Motor neuron (in vitro differentiated cells): ENCODE data around the gene PRICKLE1. TPM values are rescaled to one million over a fixed set of nuclear protein-coding genes. Genes with fewer than 3 reads are reported as not detected.
A peak's percentile ranks its signal among the peaks of the same experiment; 100 is the strongest.

Source experiments
- ATAC-seq, 8 experiments: fragments of 200-7000 bp; cut with Tn5 transposase; replicated peaks in 6 of 8; 2 replicates each; pipeline ENCODE4 v1.8.0; 2021; ENCODE audit warnings: mild to moderate bottlenecking in 8 of 8, moderate library complexity in 8 of 8
- H3K27ac ChIP-seq, 2 donors: fragments of 250-450 bp; sonication (Bioruptor Pico); 2 replicates each; pipeline ENCODE4 v1.9.0; 2021; ENCODE audit warnings: antibody characterized with exemption in 2 of 2, mild to moderate bottlenecking in 2 of 2, moderate library complexity in 1 of 2
- H3K4me1 ChIP-seq, 2 donors: fragments of 250-450 bp; sonication (Bioruptor Pico); replicated peaks in 1 of 2; 2 replicates each; pipeline ENCODE4 v1.6.1; 2021; ENCODE audit warnings: antibody characterized with exemption in 2 of 2, mild to moderate bottlenecking in 2 of 2, moderate library complexity in 1 of 2
- H3K4me3 ChIP-seq, 5 donors: fragments of 250-450 bp; sonication (Bioruptor Pico); 2 replicates each; pipeline ENCODE4 v1.9.0; 2021; ENCODE audit warnings: antibody characterized with exemption in 5 of 5, mild to moderate bottlenecking in 5 of 5, moderate library complexity in 4 of 5
- WGBS, 10 experiments: fragments of 450-650 bp; shearing (Covaris generic); methylation state at CpG; one replicate each; pipeline ENCODE4 v1.0.0; 2022; 5-methylcytosine and 5-hydroxymethylcytosine counted together
- in situ Hi-C, 9 experiments: fragments of 400-800 bp; cut with MboI; loops; one replicate each; pipeline ENCODE4 v1.15.0; 2021; ENCODE audit warnings: low sequenced_read_pairs in 9 of 9, low pct_unique_long_range_greater_than_20kb in 2 of 9; ENCODE audit not compliant: unreplicated experiment in 9 of 9
- total RNA-seq, 8 experiments: library from RNA; unstranded; fragments of 300-600 nt; gene quantifications; 2 replicates each; pipeline versions ENCODE4 v1.2.3 to v1.2.4, GENCODE V29; 2022

Gene PRICKLE1
- total RNA-seq, 8 experiments from 2014 or later, result 3.7 to 105 (median 17.2) TPM

GRCh38 chr12:42539696-42540095 lies 49.9 kb downstream of the PRICKLE1 start:
- WGBS, 10 experiments, result 0 to 100% (median 83%) methylated on average over 1 of the region's 1 CpG; no CpG with 5 or more reads in 1 of the 10 experiments
- in situ Hi-C loops, result no loop called here
- no peak for ATAC-seq
- Histone ChIP-seq H3K27ac (no peak overlapping the region), H3K4me3 (no peak overlapping the region), H3K4me1 (no peaks in the 10 kb centered on the region)

GRCh38 chr12:42538203-42538602 lies 51.3 kb downstream of the PRICKLE1 start:
- no peak overlapping the region for H3K27ac ChIP-seq
- in situ Hi-C loops, result no loop called here
- no peak for ATAC-seq
- WGBS, 10 experiments, result 0 to 86% (median 60%) methylated on average over 1 to 3 of the region's 3 CpGs; no CpG with 5 or more reads in 3 of the 10 experiments
- no peaks in the 10 kb centered on the region for H3K4me1 ChIP-seq
- H3K4me3 ChIP-seq, result no peak overlapping the region

GRCh38 chr12:42534184-42534838 lies 55.2 kb downstream of the PRICKLE1 start:
- WGBS, 10 experiments, result 72 to 100% (median 91%) methylated on average over 1 to 4 of the region's 4 CpGs; no CpG with 5 or more reads in 1 of the 10 experiments
- Histone ChIP-seq H3K27ac (no peak overlapping the region), H3K4me3 (no peak overlapping the region), H3K4me1 (no peaks in the 10 kb centered on the region)
- in situ Hi-C loops, result no loop called here
- no peak for ATAC-seq

GRCh38 chr12:42530284-42530683 lies 59.3 kb downstream of the PRICKLE1 start:
- no peak overlapping the region for H3K4me3 ChIP-seq
- in situ Hi-C loops, result no loop called here
- WGBS, 10 experiments, result 63 to 100% (median 100%) methylated on average over 1 to 2 of the region's 2 CpGs; no CpG with 5 or more reads in 1 of the 10 experiments
- no peak for ATAC-seq
- H3K27ac ChIP-seq, result no peak overlapping the region
- H3K4me1 ChIP-seq, result peaks cover 0 to 4% of the 10 kb centered on the region in 2 donors

- H3K27ac ChIP-seq, result no peak overlapping the region
Observed at GRCh38 chr12:42525444-42525843, 64.1 kb downstream of the PRICKLE1 start.

GRCh38 chr12:42524716-42525115 lies 64.8 kb downstream of the PRICKLE1 start:
- WGBS, 10 experiments, result 57 to 100% (median 79%) methylated on average over 1 to 5 of the region's 5 CpGs; no CpG with 5 or more reads in 2 of the 10 experiments
- H3K27ac ChIP-seq, result no peak overlapping the region
- in situ Hi-C loops, result no loop called here
- H3K4me1 ChIP-seq, result peaks cover 0 to 4% of the 10 kb centered on the region in 2 donors
- no peak for ATAC-seq
- H3K4me3 ChIP-seq, result no peak overlapping the region

More at GRCh38 chr12:42525444-42525843, 64.1 kb downstream of the PRICKLE1 start:
- in situ Hi-C loops, result no loop called here
- H3K4me3 ChIP-seq, result no peak overlapping the region
- ATAC-seq, result no peak
- peaks cover 0 to 4% of the 10 kb centered on the region in 2 donors for H3K4me1 ChIP-seq
- WGBS, 10 experiments, result 67 to 100% (median 89%) methylated on average over 1 of the region's 1 CpG; no CpG with 5 or more reads in 6 of the 10 experiments

GRCh38 chr12:42516573-42516972 lies 73.0 kb downstream of the PRICKLE1 start:
- 46 to 100% (median 88%) methylated on average over 1 to 2 of the region's 2 CpGs; no CpG with 5 or more reads in 5 of the 10 experiments for WGBS, 10 experiments
- in situ Hi-C loops, result no loop called here
- ATAC-seq, result no peak
- Histone ChIP-seq H3K27ac (no peak overlapping the region), H3K4me1 (no peaks in the 10 kb centered on the region), H3K4me3 (no peak overlapping the region)

- no peak overlapping the region for H3K27ac ChIP-seq
- in situ Hi-C loops, result no loop called here
- no peak overlapping the region for H3K4me3 ChIP-seq
- peak in 1 of 8 experiments; percentile 7 for ATAC-seq
- WGBS, 10 experiments, result 40% methylated on average over 1 of the region's 1 CpG; no CpG with 5 or more reads in 8 of the 10 experiments
- H3K4me1 ChIP-seq, result peaks cover 0 to 9% of the 10 kb centered on the region in 2 donors
Observed at GRCh38 chr12:42511656-42512055, 77.9 kb downstream of the PRICKLE1 start.

- Histone ChIP-seq H3K4me1 (peaks cover 0 to 10% of the 10 kb centered on the region in 2 donors), H3K27ac (no peak overlapping the region), H3K4me3 (no peak overlapping the region)
- ATAC-seq, result no peak
- in situ Hi-C loops, result no loop called here
Observed at GRCh38 chr12:42510823-42511222, 78.7 kb downstream of the PRICKLE1 start.

GRCh38 chr12:42508913-42509460 lies 80.6 kb downstream of the PRICKLE1 start:
- Histone ChIP-seq H3K4me3 (no peak overlapping the region), H3K27ac (no peak overlapping the region), H3K4me1 (peaks cover 0 to 10% of the 10 kb centered on the region in 2 donors)
- WGBS, 10 experiments, result 18 to 100% (median 75%) methylated on average over 1 to 5 of the region's 5 CpGs; no CpG with 5 or more reads in 2 of the 10 experiments
- in situ Hi-C loops, result no loop called here
- ATAC-seq, result no peak

- peaks cover 0 to 10% of the 10 kb centered on the region in 2 donors for H3K4me1 ChIP-seq
- peak in 5 of 8 experiments; percentile 16 to 55 (median 44) for ATAC-seq
- H3K4me3 ChIP-seq, result no peak overlapping the region
- in situ Hi-C loops, result no loop called here
- 20 to 94% (median 75%) methylated on average over 1 to 3 of the region's 3 CpGs for WGBS, 10 experiments
- no peak overlapping the region for H3K27ac ChIP-seq
Observed at GRCh38 chr12:42507565-42507964, 82.0 kb downstream of the PRICKLE1 start.

- 0 to 86% (median 20%) methylated on average over 1 to 4 of the region's 4 CpGs; no CpG with 5 or more reads in 3 of the 10 experiments for WGBS, 10 experiments
- Histone ChIP-seq H3K4me1 (peaks cover 0 to 10% of the 10 kb centered on the region in 2 donors), H3K4me3 (no peak overlapping the region), H3K27ac (no peak overlapping the region)
- in situ Hi-C loops, result no loop called here
- peak in 6 of 8 experiments; percentile 11 to 89 (median 64) for ATAC-seq
Observed at GRCh38 chr12:42507081-42507480, 82.5 kb downstream of the PRICKLE1 start.

GRCh38 chr12:42504049-42504448 lies 85.5 kb downstream of the PRICKLE1 start:
- peak in 5 of 8 experiments; percentile 9 to 55 (median 41) for ATAC-seq
- Histone ChIP-seq H3K27ac (no peak overlapping the region), H3K4me1 (peaks cover 0 to 10% of the 10 kb centered on the region in 2 donors), H3K4me3 (no peak overlapping the region)
- in situ Hi-C loops, result no loop called here
- 42 to 100% (median 64%) methylated on average over 1 to 5 of the region's 5 CpGs; no CpG with 5 or more reads in 1 of the 10 experiments for WGBS, 10 experiments
